ENCODE results near the gene FBXO5.

DNA sequence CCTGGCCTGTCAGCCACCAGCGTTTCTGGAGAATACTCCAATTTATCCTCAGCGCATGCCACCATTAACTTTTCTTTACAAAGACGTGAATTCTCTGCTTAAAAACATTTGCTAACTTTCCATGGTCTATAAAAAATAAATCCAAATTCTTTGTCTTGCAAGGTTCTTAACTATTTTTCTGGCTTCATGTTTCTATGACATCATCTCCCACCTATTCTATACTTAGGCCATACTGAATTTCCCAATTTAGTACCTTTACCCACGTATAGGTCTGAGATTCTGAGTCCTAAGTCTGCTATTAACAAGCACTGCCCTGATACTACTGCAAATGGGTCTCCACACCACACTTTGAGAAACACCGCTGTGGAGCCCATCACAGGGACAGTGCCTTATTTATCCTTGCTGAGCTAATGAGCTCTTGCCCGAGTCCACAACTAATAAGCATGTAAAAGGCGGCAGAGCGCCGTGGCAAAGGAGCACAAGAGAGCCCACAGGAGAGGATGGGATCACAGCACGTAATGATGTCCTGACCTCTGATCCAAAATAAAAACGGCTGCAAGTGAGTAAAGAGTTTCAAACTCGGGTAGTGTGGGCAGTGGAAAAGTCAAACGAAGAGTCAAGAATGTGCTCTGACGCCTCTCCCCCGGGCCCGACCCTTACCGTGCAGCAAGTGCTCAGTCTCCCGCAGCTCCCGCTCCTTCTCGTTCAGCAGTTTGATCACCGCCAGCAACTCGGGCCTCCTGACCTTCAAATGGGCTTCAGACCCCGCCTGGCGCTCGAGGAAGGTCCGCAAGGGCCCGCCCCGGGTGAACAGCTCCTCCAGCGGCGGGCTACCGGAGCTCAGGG, 19.1 kb upstream of the FBXO5 start:
- TF ChIP-seq EZH2 (IDR thresholded peaks at IDR 0.05; ENCODE audit: borderline replicate concordance, low read depth, low read length, poor library complexity, severe bottlenecking), result no peak
- TF ChIP-seq, protein P1, sequence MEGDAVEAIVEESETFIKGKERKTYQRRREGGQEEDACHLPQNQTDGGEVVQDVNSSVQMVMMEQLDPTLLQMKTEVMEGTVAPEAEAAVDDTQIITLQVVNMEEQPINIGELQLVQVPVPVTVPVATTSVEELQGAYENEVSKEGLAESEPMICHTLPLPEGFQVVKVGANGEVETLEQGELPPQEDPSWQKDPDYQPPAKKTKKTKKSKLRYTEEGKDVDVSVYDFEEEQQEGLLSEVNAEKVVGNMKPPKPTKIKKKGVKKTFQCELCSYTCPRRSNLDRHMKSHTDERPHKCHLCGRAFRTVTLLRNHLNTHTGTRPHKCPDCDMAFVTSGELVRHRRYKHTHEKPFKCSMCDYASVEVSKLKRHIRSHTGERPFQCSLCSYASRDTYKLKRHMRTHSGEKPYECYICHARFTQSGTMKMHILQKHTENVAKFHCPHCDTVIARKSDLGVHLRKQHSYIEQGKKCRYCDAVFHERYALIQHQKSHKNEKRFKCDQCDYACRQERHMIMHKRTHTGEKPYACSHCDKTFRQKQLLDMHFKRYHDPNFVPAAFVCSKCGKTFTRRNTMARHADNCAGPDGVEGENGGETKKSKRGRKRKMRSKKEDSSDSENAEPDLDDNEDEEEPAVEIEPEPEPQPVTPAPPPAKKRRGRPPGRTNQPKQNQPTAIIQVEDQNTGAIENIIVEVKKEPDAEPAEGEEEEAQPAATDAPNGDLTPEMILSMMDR (conservative IDR thresholded peaks at IDR 0.05; ENCODE audit: low read depth, low read length), result no peak

All from A673 (cell line).